K562 (cell line): ENCODE data around the gene CCDC82. TPM values are rescaled to one million over a fixed set of nuclear protein-coding genes. Genes with fewer than 3 reads are reported as not detected.
A peak's percentile ranks its signal among the peaks of the same experiment; 100 is the strongest.

Experiments
- CBX2 ChIP-seq: fragments of 200-600 bp; sonication (generic); IDR thresholded peaks from one replicate; pipeline ENCODE4 v1.6.1; 2012; ENCODE audit warnings: mild to moderate bottlenecking, low read length, inconsistent platforms; ENCODE audit not compliant: insufficient read depth, poor library complexity, severe bottlenecking
- CBX3 ChIP-seq, 2 experiments: IDR thresholded peaks; 1 replicate in 1 of 2; 2 replicates in 1 of 2; pipeline ENCODE4 v1.6.1; 2012; ENCODE audit warnings: inconsistent platforms in 2 of 2, low read length in 2 of 2, borderline replicate concordance in 1 of 2, control low read depth in 1 of 2
- CBX5 ChIP-seq: IDR thresholded peaks from 2 replicates; pipeline ENCODE4 v1.6.1; 2014; ENCODE audit warnings: low read depth, borderline replicate concordance
- CHD7 ChIP-seq: fragments of 200-600 bp; sonication (generic); IDR thresholded peaks from one replicate; pipeline ENCODE4 v1.6.1; 2012; ENCODE audit warnings: mild to moderate bottlenecking, low read depth, low read length, inconsistent platforms
- CREB5 ChIP-seq: fragments of 250-450 bp; sonication (Bioruptor Pico); IDR thresholded peaks from 2 replicates; pipeline ENCODE4 v1.5.0; 2020; ENCODE audit warnings: mild to moderate bottlenecking
- HNRNPK ChIP-seq: fragments of 200-400 bp; formaldehyde crosslinking; IDR thresholded peaks from one replicate; pipeline ENCODE4 v1.6.1; 2018; ENCODE audit warnings: mild to moderate bottlenecking, low read depth, low read length; ENCODE audit not compliant: poor library complexity, severe bottlenecking
- PHF8 ChIP-seq: fragments of 200-600 bp; sonication (generic); IDR thresholded peaks from 2 replicates; pipeline ENCODE4 v1.6.1; 2012; ENCODE audit warnings: mixed run types, mild to moderate bottlenecking, inconsistent platforms, low read length, moderate library complexity, borderline replicate concordance
- POLR3A ChIP-seq: IDR thresholded peaks from 2 replicates; pipeline ENCODE4 v1.6.1; 2011; ENCODE audit warnings: borderline replicate concordance, mild to moderate bottlenecking, moderate library complexity; ENCODE audit not compliant: insufficient read length, insufficient read depth; ENCODE audit errors: extremely low read depth
- RBM14 ChIP-seq: fragments of 200-400 bp; formaldehyde crosslinking; IDR thresholded peaks from 2 replicates; pipeline ENCODE4 v1.6.1; 2018; ENCODE audit warnings: low read depth, mild to moderate bottlenecking, low read length, moderate library complexity, borderline replicate concordance; ENCODE audit not compliant: insufficient read depth
- ZNF655 ChIP-seq: fragments of 250-450 bp; sonication (Bioruptor Pico); IDR thresholded peaks from 2 replicates; pipeline ENCODE4 v1.5.0; 2021
- polyA plus RNA-seq, 8 experiments: library from polyadenylated mRNA; depleted of rRNA in 4 of 8; stranded (reverse) in 5 of 8; unstranded in 3 of 8; fragments of >200 nt; fragmentation: Nextera tagmentation in 2 of 8; fragmentation: Illumina TruSeq in 1 of 8; extraction: Ambion mirVana in 2 of 8; extraction: Trizol in 1 of 8; gene quantifications; 2 replicates each; pipeline versions ENCODE4 v1.2.1 to v1.2.3, GENCODE V29; 2011 to 2014; ENCODE audit warnings: inconsistent platforms in 1 of 8, missing spikeins in 1 of 8
- total RNA-seq, 7 experiments: library from RNA; depleted of rRNA in 6 of 7; stranded (reverse); fragments of >200 nt in 6 of 7; fragmentation: Illumina TruSeq in 2 of 7; extraction: Trizol in 2 of 7; gene quantifications; 2 replicates each; pipeline versions ENCODE4 v1.2.1 to v1.2.3, GENCODE V29; 2011 to 2021; ENCODE audit warnings: low replicate concordance in 1 of 7

The CCDC82 gene
- total and polyA plus RNA-seq, 9 of the 15 experiments (the other 6 are each of a cell fraction or from before 2014, with no cell fraction given) = 12.5 to 51.3 (median 24.5) TPM

- TF ChIP-seq ZNF655 (CRISPR knock-in tag) (no peak), PHF8 (no peak), CREB5 (CRISPR knock-in tag) (no peak), CBX5 (no peak), CHD7 (no peak), HNRNPK (no peak), RBM14 (no peak), CBX3 (IDR thresholded peaks at IDR 0.05; ENCODE audit: borderline replicate concordance in 1 of 2, low read length in 2 of 2) (0 out of 3 replicates have a peak, but pooled peaks of 1 of the 2 experiments have one; percentile 10), CBX2 (no peak), POLR3A (no peak)
Measured at GRCh38 chr11:96337541-96338431, 51.9 kb downstream of the CCDC82 start (continued).
